Effector memory CD4-positive, alpha-beta T cell (primary cell): Measurements from ENCODE around the gene ANKS1A.

Source experiments
- DNase-seq, 3 donors: peaks; one replicate each; pipeline ENCODE4 v3.0.0-alpha.2; 2020
- H3K27ac ChIP-seq: 2 replicates; pipeline ENCODE4 v1.7.0; 2013; ENCODE audit warnings: mild to moderate bottlenecking, low read length, moderate library complexity; ENCODE audit not compliant: insufficient read depth, poor library complexity, severe bottlenecking
- H3K27me3 ChIP-seq: replicated peaks from 2 replicates; pipeline ENCODE4 v1.7.0; 2013; ENCODE audit warnings: mild to moderate bottlenecking, low read length; ENCODE audit not compliant: insufficient read depth, control insufficient read depth, poor library complexity, severe bottlenecking
- H3K36me3 ChIP-seq: 2 replicates; pipeline ENCODE4 v1.7.0; 2013; ENCODE audit warnings: mild to moderate bottlenecking, low read length, moderate library complexity; ENCODE audit not compliant: control insufficient read depth, insufficient read depth
- H3K4me1 ChIP-seq: 2 replicates; pipeline ENCODE4 v1.7.0; 2013; ENCODE audit warnings: low read length, mild to moderate bottlenecking; ENCODE audit not compliant: control insufficient read depth, insufficient read depth, poor library complexity, severe bottlenecking
- H3K4me3 ChIP-seq: 2 replicates; pipeline ENCODE4 v1.7.0; 2013; ENCODE audit warnings: low read length, low read depth, mild to moderate bottlenecking; ENCODE audit not compliant: insufficient read depth, poor library complexity, severe bottlenecking
- H3K9me3 ChIP-seq: 2 replicates; pipeline ENCODE4 v1.7.0; 2013; ENCODE audit warnings: mild to moderate bottlenecking, low read length, moderate library complexity; ENCODE audit not compliant: control insufficient read depth

Gene ANKS1A

GRCh38 chr6:34900321-34901031 is 11.4 kb downstream of the ANKS1A start:
- no peak overlapping the region for H3K4me3 ChIP-seq
- no peak for DNase-seq
- H3K9me3 ChIP-seq = no peaks in the 10 kb centered on the region
- H3K36me3 ChIP-seq = no peaks in the 10 kb centered on the region
- no peaks in the 10 kb centered on the region for H3K4me1 ChIP-seq
- no peaks in the 10 kb centered on the region for H3K27me3 ChIP-seq
- H3K27ac ChIP-seq = no peak overlapping the region

- Histone ChIP-seq H3K4me1 (no peaks in the 10 kb centered on the region), H3K27me3 (no peaks in the 10 kb centered on the region), H3K4me3 (no peak overlapping the region), H3K9me3 (no peaks in the 10 kb centered on the region), H3K27ac (no peak overlapping the region), H3K36me3 (no peaks in the 10 kb centered on the region)
- no peak for DNase-seq
Measured at GRCh38 chr6:34901930-34902329, 12.9 kb downstream of the ANKS1A start.

- no peak overlapping the region for H3K4me3 ChIP-seq
- no peaks in the 10 kb centered on the region for H3K27me3 ChIP-seq
- DNase-seq = no peak
- no peak overlapping the region for H3K27ac ChIP-seq
- no peaks in the 10 kb centered on the region for H3K9me3 ChIP-seq
- H3K4me1 ChIP-seq = no peaks in the 10 kb centered on the region
- H3K36me3 ChIP-seq = no peaks in the 10 kb centered on the region
Measured at GRCh38 chr6:34904990-34905613, 16.0 kb downstream of the ANKS1A start.

GRCh38 chr6:34906826-34907225 is 17.8 kb downstream of the ANKS1A start:
- Histone ChIP-seq H3K27ac (no peak overlapping the region), H3K36me3 (no peaks in the 10 kb centered on the region), H3K4me1 (no peaks in the 10 kb centered on the region), H3K27me3 (no peaks in the 10 kb centered on the region), H3K9me3 (no peaks in the 10 kb centered on the region), H3K4me3 (no peak overlapping the region)
- DNase-seq = no peak

- no peak for DNase-seq
- H3K36me3 ChIP-seq = no peaks in the 10 kb centered on the region
- no peak overlapping the region for H3K27ac ChIP-seq
- H3K4me3 ChIP-seq = no peak overlapping the region
- no peaks in the 10 kb centered on the region for H3K9me3 ChIP-seq
- peaks cover 9% of the 10 kb centered on the region for H3K4me1 ChIP-seq
- no peaks in the 10 kb centered on the region for H3K27me3 ChIP-seq
Measured at GRCh38 chr6:34908194-34908593, 19.1 kb downstream of the ANKS1A start.

DNA sequence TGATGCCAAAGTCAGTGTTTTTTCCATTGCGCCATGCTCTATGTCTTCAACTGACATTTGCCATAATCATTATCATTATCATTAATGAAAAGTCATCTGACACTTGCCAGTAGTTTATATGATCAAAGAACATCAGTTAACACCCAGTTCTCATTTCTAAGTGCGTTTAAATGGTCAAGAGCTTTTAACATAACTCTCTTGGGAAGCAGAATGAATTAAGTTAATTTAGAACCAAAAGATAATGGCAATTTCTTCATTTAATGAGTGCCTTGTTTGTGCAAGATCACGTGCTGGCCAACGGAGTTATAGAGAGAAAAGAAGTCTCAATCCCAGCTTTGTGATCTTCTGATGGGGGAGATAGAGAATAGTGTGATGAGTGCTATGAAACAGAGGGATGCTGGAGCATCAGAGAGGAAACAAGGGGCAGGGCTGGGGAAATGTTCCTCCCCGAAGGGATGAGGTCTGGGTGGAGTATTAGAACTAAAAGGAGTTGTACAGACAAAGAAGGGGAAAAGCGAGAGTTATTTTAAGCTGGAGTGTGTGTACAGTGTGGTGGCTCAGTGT is 20.3 kb downstream of the ANKS1A start:
- Histone ChIP-seq H3K27me3 (no peaks in the 10 kb centered on the region), H3K4me1 (peaks cover 10% of the 10 kb centered on the region), H3K27ac (no peak overlapping the region), H3K9me3 (no peaks in the 10 kb centered on the region), H3K4me3 (no peak overlapping the region), H3K36me3 (no peaks in the 10 kb centered on the region)
- DNase-seq = no peak

GRCh38 chr6:34911822-34912221 is 22.8 kb downstream of the ANKS1A start:
- Histone ChIP-seq H3K27me3 (no peaks in the 10 kb centered on the region), H3K4me3 (no peak overlapping the region), H3K36me3 (no peaks in the 10 kb centered on the region), H3K4me1 (peaks cover 10% of the 10 kb centered on the region), H3K9me3 (no peaks in the 10 kb centered on the region), H3K27ac (no peak overlapping the region)
- DNase-seq = no peak

- no peak for DNase-seq
Measured at GRCh38 chr6:34912715-34913464, 23.8 kb downstream of the ANKS1A start.

GRCh38 chr6:34914358-34914757 is 25.3 kb downstream of the ANKS1A start:
- no peak for DNase-seq
- H3K9me3 ChIP-seq = no peaks in the 10 kb centered on the region
- H3K27me3 ChIP-seq = no peaks in the 10 kb centered on the region
- no peak overlapping the region for H3K4me3 ChIP-seq
- no peak overlapping the region for H3K27ac ChIP-seq
- H3K36me3 ChIP-seq = peaks cover 6% of the 10 kb centered on the region
- H3K4me1 ChIP-seq = peaks cover 10% of the 10 kb centered on the region

More at GRCh38 chr6:34912715-34913464, 23.8 kb downstream of the ANKS1A start:
- H3K27ac ChIP-seq = no peak overlapping the region
- no peaks in the 10 kb centered on the region for H3K36me3 ChIP-seq
- H3K4me1 ChIP-seq = peaks cover 10% of the 10 kb centered on the region
- peak overlapping the region; percentile 18 for H3K4me3 ChIP-seq
- H3K27me3 ChIP-seq = no peaks in the 10 kb centered on the region
- H3K9me3 ChIP-seq = no peaks in the 10 kb centered on the region
